Neuronal stem cell (in vitro differentiated cells): Measurements from ENCODE around the gene SMIM5.

ENCODE experiments used
- DNase-seq: peaks from one replicate; pipeline ENCODE4 v3.0.0-alpha.2; 2013; ENCODE audit warnings: low spot score
- H2AFZ ChIP-seq: one replicate; pipeline ENCODE4 v1.6.1; 2013; ENCODE audit warnings: mild to moderate bottlenecking, low read length, inconsistent platforms
- H2AK5ac ChIP-seq: 2 replicates; pipeline ENCODE4 v1.6.1; 2013; ENCODE audit warnings: low read depth, mild to moderate bottlenecking, inconsistent platforms, low read length, moderate library complexity, mixed read lengths
- H2BK120ac ChIP-seq: 2 replicates; pipeline ENCODE4 v1.6.1; 2013; ENCODE audit warnings: low read depth, mild to moderate bottlenecking, inconsistent platforms, low read length, moderate library complexity, mixed read lengths
- H2BK12ac ChIP-seq: one replicate; pipeline ENCODE4 v1.6.1; 2013; ENCODE audit warnings: low read length, inconsistent platforms
- H2BK15ac ChIP-seq: 2 replicates; pipeline ENCODE4 v1.6.1; 2013; ENCODE audit warnings: mild to moderate bottlenecking, low read length, inconsistent platforms, mixed read lengths
- H2BK5ac ChIP-seq: one replicate; pipeline ENCODE4 v1.6.1; 2013; ENCODE audit warnings: inconsistent platforms, mild to moderate bottlenecking, low read length, moderate library complexity
- H3K14ac ChIP-seq: one replicate; pipeline ENCODE4 v1.6.1; 2013; ENCODE audit warnings: low read length, inconsistent platforms
- H3K18ac ChIP-seq: 2 replicates; pipeline ENCODE4 v1.6.1; 2013; ENCODE audit warnings: low read length, inconsistent platforms
- H3K23ac ChIP-seq: 2 replicates; pipeline ENCODE4 v1.6.1; 2013; ENCODE audit warnings: low read depth, mild to moderate bottlenecking, mixed read lengths, low read length, inconsistent platforms; ENCODE audit not compliant: poor library complexity
- H3K27ac ChIP-seq: replicated peaks from 3 replicates; pipeline ENCODE4 v1.5.1; 2013; ENCODE audit warnings: low read length, inconsistent platforms
- H3K27me3 ChIP-seq, 3 experiments: 2 replicates each; pipeline ENCODE4 v1.6.1; 2013; ENCODE audit warnings: low read length in 3 of 3, mild to moderate bottlenecking in 2 of 3, inconsistent platforms in 1 of 3, low read depth in 1 of 3, mixed read lengths in 1 of 3, moderate library complexity in 1 of 3; ENCODE audit not compliant: control insufficient read depth in 3 of 3, insufficient read depth in 3 of 3
- H3K36me3 ChIP-seq, 2 donors: replicated peaks in 1 of 2; 2 replicates each; pipeline ENCODE4 v1.6.1; 2013; ENCODE audit warnings: low read length in 2 of 2; ENCODE audit not compliant: control insufficient read depth in 2 of 2, insufficient read depth in 2 of 2
- H3K4ac ChIP-seq: 2 replicates; pipeline ENCODE4 v1.6.1; 2013; ENCODE audit warnings: inconsistent platforms, mild to moderate bottlenecking, low read length, moderate library complexity
- H3K4me1 ChIP-seq, 2 donors: 1 replicate in 1 of 2; 2 replicates in 1 of 2; pipeline ENCODE4 v1.6.1; 2013; ENCODE audit warnings: low read length in 2 of 2, low read depth in 1 of 2; ENCODE audit not compliant: control insufficient read depth in 2 of 2, insufficient read depth in 1 of 2
- H3K4me2 ChIP-seq: one replicate; pipeline ENCODE4 v1.6.1; 2013; ENCODE audit warnings: mild to moderate bottlenecking, low read length, inconsistent platforms; ENCODE audit not compliant: insufficient read depth, poor library complexity, severe bottlenecking
- H3K4me3 ChIP-seq, 2 donors: 2 replicates each; pipeline ENCODE4 v1.5.1; 2013; ENCODE audit warnings: low read length in 2 of 2, mild to moderate bottlenecking in 2 of 2, inconsistent platforms in 1 of 2, moderate library complexity in 1 of 2
- H3K79me1 ChIP-seq: one replicate; pipeline ENCODE4 v1.6.1; 2013; ENCODE audit warnings: low read depth, mild to moderate bottlenecking, inconsistent platforms, low read length, moderate library complexity
- H3K9ac ChIP-seq: one replicate; pipeline ENCODE4 v1.6.1; 2013; ENCODE audit warnings: mild to moderate bottlenecking, low read depth, low read length, inconsistent platforms; ENCODE audit not compliant: poor library complexity
- H3K9me3 ChIP-seq, 2 donors: replicated peaks in 1 of 2; 2 replicates each; pipeline versions ENCODE3 to v1.6.1; 2013; ENCODE audit warnings: low read length in 2 of 2, mild to moderate bottlenecking in 2 of 2, inconsistent platforms in 1 of 2, low read depth in 1 of 2, mixed read lengths in 1 of 2, moderate library complexity in 1 of 2; ENCODE audit not compliant: control insufficient read depth in 2 of 2, insufficient read depth in 1 of 2
- H4K8ac ChIP-seq: one replicate; pipeline ENCODE4 v1.6.1; 2013; ENCODE audit warnings: low read depth, mild to moderate bottlenecking, inconsistent platforms, low read length, moderate library complexity
- H4K91ac ChIP-seq: one replicate; pipeline ENCODE4 v1.6.1; 2013; ENCODE audit warnings: low read length, low read depth, mild to moderate bottlenecking, inconsistent platforms; ENCODE audit not compliant: poor library complexity
- WGBS, 2 donors: extraction: QIAGEN DNeasy Blood & Tissue Kit; methylation state at CpG; one replicate each; pipeline ENCODE4 v1.1.7; 2013; ENCODE audit warnings: missing lambda C conversion rate in 2 of 2, mixed read lengths in 1 of 2; ENCODE audit not compliant: insufficient read length in 2 of 2, insufficient replicate concordance in 1 of 2; ENCODE audit errors: extremely low coverage in 2 of 2; 5-methylcytosine and 5-hydroxymethylcytosine counted together

The SMIM5 gene

DNA sequence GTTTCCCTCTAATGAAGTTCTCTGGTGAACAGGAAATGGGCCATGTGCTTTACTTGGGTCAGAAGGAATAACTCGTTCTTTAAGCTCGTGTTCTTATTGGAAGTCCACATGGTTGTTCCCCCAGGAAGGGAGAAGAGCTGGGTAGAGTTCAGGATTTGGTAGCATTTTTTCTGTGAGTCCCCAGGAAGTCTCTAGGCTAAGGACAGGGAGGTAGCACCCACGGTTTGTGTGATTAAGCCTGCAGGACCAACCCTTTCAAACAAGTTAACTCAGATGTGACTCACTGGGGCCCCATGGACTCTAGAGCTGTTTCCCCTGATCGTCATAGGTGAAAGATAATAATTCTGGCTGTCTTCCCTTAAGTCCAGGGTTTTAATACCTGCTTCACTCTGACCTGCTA is 50.3 kb downstream of the SMIM5 start:
- Histone ChIP-seq H2AFZ (no peak overlapping the region), H3K14ac (no peak overlapping the region), H3K27ac (no peak overlapping the region), H4K91ac (no peak overlapping the region), H3K18ac (no peak overlapping the region), H3K4me2 (no peak overlapping the region), H3K4ac (no peak overlapping the region), H3K23ac (no peak overlapping the region), H2AK5ac (no peak overlapping the region), H4K8ac (no peak overlapping the region), H3K9me3 (no peaks in the 10 kb centered on the region), H2BK5ac (no peak overlapping the region), H3K4me1 (peaks cover 0 to 14% of the 10 kb centered on the region in 2 donors), H3K9ac (no peak overlapping the region), H3K36me3 (peaks cover 13 to 81% of the 10 kb centered on the region in 2 donors), H2BK15ac (no peak overlapping the region), H2BK12ac (no peak overlapping the region), H3K79me1 (no peaks in the 10 kb centered on the region), H3K27me3 (no peaks in the 10 kb centered on the region), H3K4me3 (no peak overlapping the region), H2BK120ac (no peak overlapping the region)
- no peak for DNase-seq
- WGBS, 2 donors: no CpG with 5 or more reads among the region's 4 CpGs

DNA sequence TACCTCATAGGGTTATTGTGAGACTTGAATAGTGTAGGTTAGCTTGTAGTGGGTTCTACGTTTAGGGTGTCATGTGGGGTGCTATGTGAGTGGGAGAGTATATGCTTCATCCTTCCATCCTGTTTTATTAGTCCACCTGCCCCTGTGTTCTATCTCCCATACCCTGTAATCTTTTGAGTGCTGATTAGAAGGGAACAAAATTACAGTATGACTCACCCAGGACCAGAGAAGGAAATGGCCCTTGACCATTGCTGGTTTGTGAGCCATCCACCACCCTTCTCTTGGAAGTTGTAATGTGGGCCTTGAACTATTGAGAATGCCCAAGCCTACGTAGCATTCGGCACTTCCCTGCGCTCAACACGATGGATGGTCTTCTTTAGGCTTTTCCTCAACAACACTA is 51.0 kb downstream of the SMIM5 start:
- H3K36me3 ChIP-seq: peaks cover 12 to 81% of the 10 kb centered on the region in 2 donors
- WGBS, 2 donors: no CpG with 5 or more reads among the region's 5 CpGs

DNA sequence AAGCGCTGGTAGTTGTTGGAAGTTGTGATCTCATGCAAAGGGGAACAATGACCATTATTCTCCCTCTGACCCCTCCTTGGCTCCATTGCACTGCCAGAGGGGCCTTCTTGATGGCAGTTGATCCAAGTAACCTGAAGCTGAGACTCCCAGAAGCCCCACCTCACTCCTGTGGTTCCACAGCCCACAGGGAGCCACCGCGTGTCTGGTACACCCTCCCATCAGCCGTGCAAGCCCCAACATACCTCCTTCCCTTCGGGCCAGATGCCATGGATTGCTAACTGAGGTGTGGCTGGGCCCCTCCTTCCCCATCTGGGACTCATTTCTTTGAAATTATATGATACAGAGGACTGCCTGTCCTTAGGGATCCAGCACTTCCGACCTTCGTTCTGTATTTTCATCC is 51.7 kb downstream of the SMIM5 start:
- Histone ChIP-seq H3K36me3 (peaks cover 8 to 81% of the 10 kb centered on the region in 2 donors), H2BK15ac (no peak overlapping the region), H3K4ac (no peak overlapping the region), H3K9ac (no peak overlapping the region), H2AFZ (no peak overlapping the region), H3K23ac (no peak overlapping the region), H3K9me3 (no peaks in the 10 kb centered on the region), H4K91ac (no peak overlapping the region), H3K4me1 (peaks cover 0 to 16% of the 10 kb centered on the region in 2 donors), H2BK12ac (no peak overlapping the region), H3K27me3 (no peaks in the 10 kb centered on the region), H2BK120ac (no peak overlapping the region), H4K8ac (no peak overlapping the region), H3K27ac (no peak overlapping the region), H3K4me3 (no peak overlapping the region), H3K79me1 (no peaks in the 10 kb centered on the region), H2BK5ac (peak overlapping the region; percentile 67), H3K4me2 (no peak overlapping the region), H3K18ac (no peak overlapping the region), H2AK5ac (no peak overlapping the region), H3K14ac (no peak overlapping the region)
- DNase-seq: no peak
- WGBS, 2 donors: no CpG with 5 or more reads among the region's 7 CpGs

More for the DNA sequence above, 51.0 kb downstream of the SMIM5 start:
- no peak overlapping the region for H2AK5ac ChIP-seq
- H3K4ac ChIP-seq: no peak overlapping the region
- no peak overlapping the region for H3K27ac ChIP-seq
- no peak overlapping the region for H4K8ac ChIP-seq
- no peaks in the 10 kb centered on the region for H3K79me1 ChIP-seq
- H2BK5ac ChIP-seq: no peak overlapping the region
- no peak overlapping the region for H2BK15ac ChIP-seq
- no peak overlapping the region for H3K4me3 ChIP-seq
- no peak for DNase-seq
- no peak overlapping the region for H3K18ac ChIP-seq
- H3K9ac ChIP-seq: no peak overlapping the region
- H3K14ac ChIP-seq: no peak overlapping the region
- H3K4me2 ChIP-seq: no peak overlapping the region
- no peak overlapping the region for H4K91ac ChIP-seq
- peaks cover 0 to 16% of the 10 kb centered on the region in 2 donors for H3K4me1 ChIP-seq
- no peak overlapping the region for H2BK120ac ChIP-seq
- H3K9me3 ChIP-seq: no peaks in the 10 kb centered on the region
- H3K27me3 ChIP-seq: no peaks in the 10 kb centered on the region
- H2AFZ ChIP-seq: no peak overlapping the region
- H3K23ac ChIP-seq: no peak overlapping the region
- no peak overlapping the region for H2BK12ac ChIP-seq

DNA sequence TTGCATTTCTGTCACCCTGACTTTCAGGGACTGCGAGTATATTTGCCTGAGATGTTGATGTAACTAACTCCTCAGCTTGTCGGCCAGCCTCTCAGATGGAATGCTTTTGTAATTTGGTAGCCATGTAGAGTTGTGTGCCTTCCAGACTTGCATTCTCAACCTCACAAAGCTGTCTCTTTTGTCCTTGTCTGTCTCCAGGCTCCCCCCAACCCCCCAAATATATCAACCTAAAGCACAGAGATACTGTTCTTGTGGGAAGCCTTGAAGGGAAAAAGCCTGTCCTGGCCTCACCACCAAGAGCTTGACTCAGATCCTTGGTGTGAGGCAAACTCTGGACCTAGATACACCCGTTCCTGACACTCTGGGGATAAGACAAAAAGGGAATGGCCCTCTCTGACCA is 52.3 kb downstream of the SMIM5 start:
- no peak overlapping the region for H3K4ac ChIP-seq
- H3K27me3 ChIP-seq: no peaks in the 10 kb centered on the region
- H3K9me3 ChIP-seq: no peaks in the 10 kb centered on the region
- H3K9ac ChIP-seq: no peak overlapping the region
- H3K18ac ChIP-seq: no peak overlapping the region
- no peaks in the 10 kb centered on the region for H3K79me1 ChIP-seq
- H3K27ac ChIP-seq: no peak overlapping the region
- H3K4me3 ChIP-seq: no peak overlapping the region
- no peak overlapping the region for H3K23ac ChIP-seq
- H3K4me1 ChIP-seq: peaks cover 0 to 16% of the 10 kb centered on the region in 2 donors
- DNase-seq: no peak
- no peak overlapping the region for H3K14ac ChIP-seq
- H2BK12ac ChIP-seq: no peak overlapping the region
- no peak overlapping the region for H2BK15ac ChIP-seq
- H4K8ac ChIP-seq: no peak overlapping the region
- H2AK5ac ChIP-seq: no peak overlapping the region
- H2BK5ac ChIP-seq: no peak overlapping the region
- H3K4me2 ChIP-seq: no peak overlapping the region
- H2BK120ac ChIP-seq: no peak overlapping the region
- no CpG with 5 or more reads among the region's 3 CpGs for WGBS, 2 donors
- H3K36me3 ChIP-seq: peaks cover 4 to 81% of the 10 kb centered on the region in 2 donors
- H4K91ac ChIP-seq: no peak overlapping the region
- no peak overlapping the region for H2AFZ ChIP-seq
